Thoracic aorta (tissue), 2 donors: ENCODE results near the gene SNX14. TPM values are rescaled to one million over a fixed set of nuclear protein-coding genes. Genes with fewer than 3 reads are reported as not detected.

ENCODE experiments used
- ATAC-seq: fragments of 150-250 bp; one replicate; pipeline ENCODE4 v1.8.0; 2017; ENCODE audit warnings: low read depth; ENCODE audit not compliant: insufficient number of reproducible peaks, low FRiP score
- DNase-seq: peaks from one replicate; pipeline ENCODE4 v3.0.0-alpha.2; 2020; ENCODE audit warnings: low spot score
- H3K27ac ChIP-seq, 2 donors: fragments of 200-600 bp; sonication (generic); 1 replicate in 1 of 2; 2 replicates in 1 of 2; pipeline ENCODE4 v1.5.1; 2016; ENCODE audit warnings: mild to moderate bottlenecking in 2 of 2, moderate library complexity in 2 of 2
- H3K27me3 ChIP-seq: fragments of 200-600 bp; sonication (generic); replicated peaks from 2 replicates; pipeline ENCODE4 v1.6.0; 2016; ENCODE audit warnings: mild to moderate bottlenecking; ENCODE audit not compliant: insufficient read depth
- H3K36me3 ChIP-seq: fragments of 200-600 bp; sonication (generic); one replicate; pipeline ENCODE4 v1.5.1; 2016
- H3K4me1 ChIP-seq, 2 donors: fragments of 200-600 bp; sonication (generic); 1 replicate in 1 of 2; 2 replicates in 1 of 2; pipeline versions ENCODE4 v1.5.1 to v1.6.0; 2016; ENCODE audit warnings: low read depth in 2 of 2, mild to moderate bottlenecking in 1 of 2; ENCODE audit not compliant: control insufficient read depth in 1 of 2
- H3K4me3 ChIP-seq: fragments of 200-600 bp; sonication (generic); 2 replicates; pipeline ENCODE4 v1.5.1; 2016; ENCODE audit warnings: mild to moderate bottlenecking
- H3K9me3 ChIP-seq: fragments of 200-600 bp; sonication (generic); 2 replicates; pipeline ENCODE4 v1.5.1; 2016
- CTCF ChIP-seq: fragments of 200-600 bp; sonication (generic); IDR thresholded peaks from one replicate; pipeline ENCODE4 v1.5.1; 2019; ENCODE audit warnings: antibody characterized with exemption
- total RNA-seq, 2 donors: library from RNA; depleted of rRNA; stranded (reverse); fragments of >200 nt; gene quantifications; one replicate each; pipeline versions ENCODE4 v1.1.0 to v1.2.3, GENCODE V29; 2016

SNX14 gene
- total RNA-seq, 2 donors from 2014 or later = 66.5 to 131 TPM

- DNase-seq (no peak), ATAC-seq (no peak)
- no peaks in the 10 kb centered on the region for H3K27me3 ChIP-seq
- H3K36me3 ChIP-seq = no peaks in the 10 kb centered on the region
- no peak for TF ChIP-seq CTCF
- H3K4me3 ChIP-seq = no peak overlapping the region
- peaks cover 2 to 14% of the 10 kb centered on the region in 2 donors for H3K4me1 ChIP-seq
- no peak overlapping the region for H3K27ac ChIP-seq
- H3K9me3 ChIP-seq = peaks cover 10% of the 10 kb centered on the region
Observed at GRCh38 chr6:85581572-85581971, 12.1 kb downstream of the SNX14 start.

DNA sequence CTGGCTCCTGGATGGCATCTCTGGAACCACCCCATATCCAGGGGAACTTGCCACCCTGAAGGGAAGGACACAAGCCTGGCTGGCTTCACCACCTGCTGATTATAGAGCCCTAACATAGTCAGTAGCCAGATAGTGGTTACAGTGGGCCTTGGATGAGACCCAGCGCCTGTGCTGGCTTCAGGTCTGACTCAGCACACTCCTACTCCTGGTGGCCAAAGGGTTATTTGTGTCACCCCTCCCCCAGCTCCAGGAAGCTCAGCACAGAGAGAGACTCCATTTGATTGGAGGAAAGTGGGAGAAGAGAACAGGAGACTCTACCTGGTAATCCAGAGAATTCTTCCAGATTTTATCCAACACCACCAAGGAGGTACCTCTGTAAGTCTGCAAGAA is 12.8 kb downstream of the SNX14 start:
- Histone ChIP-seq H3K9me3 (peaks cover 10% of the 10 kb centered on the region), H3K4me1 (peaks cover 3 to 14% of the 10 kb centered on the region in 2 donors), H3K4me3 (no peak overlapping the region), H3K36me3 (no peaks in the 10 kb centered on the region), H3K27me3 (no peaks in the 10 kb centered on the region), H3K27ac (no peak overlapping the region)
- DNase-seq (no peak), ATAC-seq (no peak)
- no peak for TF ChIP-seq CTCF

- no peak for ATAC-seq
Observed at GRCh38 chr6:85580118-85580877, 13.4 kb downstream of the SNX14 start.

DNA sequence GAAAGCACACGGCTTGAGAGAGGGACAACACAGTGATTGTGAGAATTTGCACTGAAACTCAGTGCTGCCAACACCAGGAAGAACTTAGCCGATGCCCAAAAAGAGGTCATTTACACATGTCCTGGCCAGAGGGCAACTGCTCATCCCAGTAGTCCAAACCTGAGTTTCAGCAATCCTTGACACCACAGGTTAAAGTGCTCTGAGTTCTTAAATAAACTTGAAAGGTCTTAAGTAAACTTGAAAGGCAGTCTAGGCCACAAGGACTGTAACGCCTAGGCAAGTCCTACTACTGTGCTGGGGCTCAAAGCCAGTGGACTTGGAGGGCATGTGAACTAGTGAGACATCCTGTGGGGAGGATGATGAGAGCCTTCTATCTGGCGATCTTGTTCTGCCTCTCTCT is 14.1 kb downstream of the SNX14 start:
- no peak for TF ChIP-seq CTCF
- no peak overlapping the region for H3K4me3 ChIP-seq
- H3K36me3 ChIP-seq = no peaks in the 10 kb centered on the region
- H3K27me3 ChIP-seq = no peaks in the 10 kb centered on the region
- H3K4me1 ChIP-seq = peaks cover 3 to 18% of the 10 kb centered on the region in 2 donors
- peaks cover 10% of the 10 kb centered on the region for H3K9me3 ChIP-seq
- DNase-seq = no peak
- no peak overlapping the region for H3K27ac ChIP-seq
- no peak for ATAC-seq

More at GRCh38 chr6:85580118-85580877, 13.4 kb downstream of the SNX14 start:
- no peak for DNase-seq
- Histone ChIP-seq H3K9me3 (peaks cover 10% of the 10 kb centered on the region), H3K4me3 (no peak overlapping the region), H3K36me3 (no peaks in the 10 kb centered on the region), H3K4me1 (peaks cover 3 to 17% of the 10 kb centered on the region in 2 donors), H3K27ac (no peak overlapping the region), H3K27me3 (no peaks in the 10 kb centered on the region)
- TF ChIP-seq CTCF = no peak

DNA sequence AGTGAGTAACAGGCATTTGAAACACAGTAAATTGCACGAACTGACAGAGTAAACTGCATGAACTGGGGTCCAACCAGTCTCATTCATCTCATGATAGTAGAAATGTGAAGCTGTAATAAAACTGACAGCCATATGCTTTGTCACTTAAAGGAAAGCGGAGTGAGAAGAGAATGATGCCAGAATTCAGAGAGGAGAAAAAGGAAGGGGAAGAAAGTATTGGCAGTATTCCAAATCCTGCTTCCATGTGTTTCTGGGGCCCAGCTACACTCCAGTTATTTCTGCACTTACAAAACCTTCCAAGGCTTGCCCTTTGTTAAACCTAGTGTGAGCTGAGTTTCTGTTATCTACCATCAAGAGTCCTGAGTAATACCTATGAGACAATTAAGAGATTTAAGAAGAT is 17.2 kb downstream of the SNX14 start:
- no peak for ATAC-seq
- peaks cover 3 to 18% of the 10 kb centered on the region in 2 donors for H3K4me1 ChIP-seq
- no peak overlapping the region for H3K4me3 ChIP-seq
- TF ChIP-seq CTCF = no peak
- H3K27ac ChIP-seq = no peak overlapping the region
- no peaks in the 10 kb centered on the region for H3K27me3 ChIP-seq
- H3K9me3 ChIP-seq = no peaks in the 10 kb centered on the region
- no peak for DNase-seq
- no peaks in the 10 kb centered on the region for H3K36me3 ChIP-seq
